ENCODE measurements around the gene TTLL3.

The TTLL3 gene

GRCh38 chr3:9780910-9781309 is 29.2 kb upstream of the TTLL3 start:
- no peak for DNase-seq (ENCODE audit: low spot score)

- DNase-seq (ENCODE audit: low spot score) = no peak
Measured at GRCh38 chr3:9781551-9781950, 28.5 kb upstream of the TTLL3 start.

- no peak for DNase-seq (ENCODE audit: low spot score)
Measured at GRCh38 chr3:9781978-9782603, 28.0 kb upstream of the TTLL3 start.

GRCh38 chr3:9782770-9783169 is 27.3 kb upstream of the TTLL3 start:
- peak; percentile 39 for DNase-seq (ENCODE audit: low spot score)

GRCh38 chr3:9783954-9784353 is 26.1 kb upstream of the TTLL3 start:
- DNase-seq (ENCODE audit: low spot score) = no peak

- DNase-seq (ENCODE audit: low spot score) = no peak
Measured at GRCh38 chr3:9784965-9785364, 25.1 kb upstream of the TTLL3 start.

GRCh38 chr3:9785602-9786001 is 24.5 kb upstream of the TTLL3 start:
- DNase-seq (ENCODE audit: low spot score) = no peak

GRCh38 chr3:9786209-9786739 is 23.8 kb upstream of the TTLL3 start:
- DNase-seq (ENCODE audit: low spot score) = no peak

- no peak for DNase-seq (ENCODE audit: low spot score)
Measured at GRCh38 chr3:9786825-9787669, 23.0 kb upstream of the TTLL3 start.

- DNase-seq (ENCODE audit: low spot score) = no peak
Measured at GRCh38 chr3:9787714-9788113, 22.3 kb upstream of the TTLL3 start.

- DNase-seq (ENCODE audit: low spot score) = no peak
Measured at GRCh38 chr3:9791127-9791526, 18.9 kb upstream of the TTLL3 start.

GRCh38 chr3:9791790-9792404 is 18.2 kb upstream of the TTLL3 start:
- DNase-seq (ENCODE audit: low spot score) = no peak

- DNase-seq (ENCODE audit: low spot score) = peak; percentile 92
Measured at GRCh38 chr3:9792405-9793160, 17.5 kb upstream of the TTLL3 start, which contains the start of the genes ARPC4 and TADA3. Gene ARPC4 (plus strand): TSS chr3:9793082. CDS start chr3:9793122, 40 bp downstream. Gene TADA3 (minus strand): TSS chr3:9792473. CDS start chr3:9791466, 1,007 bp downstream.

- DNase-seq (ENCODE audit: low spot score) = peak; percentile 24
Measured at GRCh38 chr3:9793161-9793781, 16.8 kb upstream of the TTLL3 start.

- no peak for DNase-seq (ENCODE audit: low spot score)
Measured at GRCh38 chr3:9794400-9794799, 15.7 kb upstream of the TTLL3 start.

GRCh38 chr3:9795207-9795606 is 14.9 kb upstream of the TTLL3 start:
- no peak for DNase-seq (ENCODE audit: low spot score)

- no peak for DNase-seq (ENCODE audit: low spot score)
Measured at GRCh38 chr3:9797196-9797945, 12.7 kb upstream of the TTLL3 start.

GRCh38 chr3:9800529-9800928 is 9.5 kb upstream of the TTLL3 start:
- DNase-seq (ENCODE audit: low spot score) = no peak

- DNase-seq (ENCODE audit: low spot score) = no peak
Measured at GRCh38 chr3:9803494-9803893, 6.6 kb upstream of the TTLL3 start.

GRCh38 chr3:9804996-9805395 is 5.1 kb upstream of the TTLL3 start:
- no peak for DNase-seq (ENCODE audit: low spot score)

- no peak for DNase-seq (ENCODE audit: low spot score)
Measured at GRCh38 chr3:9806137-9806536, 3.9 kb upstream of the TTLL3 start.
